HUES48 (cell line): ENCODE results near the gene GNB1L.

Experiments used
- H3K27ac ChIP-seq: one replicate; pipeline ENCODE4 v1.7.0; 2013; ENCODE audit warnings: low read depth, low read length, inconsistent platforms
- H3K27me3 ChIP-seq: 2 replicates; pipeline ENCODE4 v1.6.1; 2013; ENCODE audit warnings: mild to moderate bottlenecking, low read length; ENCODE audit not compliant: control insufficient read depth, insufficient read depth
- H3K36me3 ChIP-seq: 2 replicates; pipeline ENCODE4 v1.6.1; 2013; ENCODE audit warnings: low read length; ENCODE audit not compliant: control insufficient read depth, insufficient read depth
- H3K4me1 ChIP-seq: 2 replicates; pipeline ENCODE4 v1.6.1; 2013; ENCODE audit warnings: mild to moderate bottlenecking, low read length; ENCODE audit not compliant: control insufficient read depth, insufficient read depth
- H3K4me3 ChIP-seq: 2 replicates; pipeline ENCODE4 v1.5.1; 2013; ENCODE audit warnings: mild to moderate bottlenecking, low read depth, low read length
- H3K9ac ChIP-seq: 2 replicates; pipeline ENCODE4 v1.6.1; 2013; ENCODE audit warnings: mild to moderate bottlenecking, low read depth, low read length, moderate library complexity
- H3K9me3 ChIP-seq: 2 replicates; pipeline ENCODE4 v1.6.1; 2013; ENCODE audit warnings: low read length; ENCODE audit not compliant: control insufficient read depth, insufficient read depth

The GNB1L gene

GRCh38 chr22:19868333-19868732 lies 13.7 kb upstream of the GNB1L start:
- Histone ChIP-seq H3K9ac (no peak overlapping the region), H3K9me3 (no peaks in the 10 kb centered on the region), H3K36me3 (no peaks in the 10 kb centered on the region), H3K27ac (no peak overlapping the region), H3K4me3 (no peak overlapping the region), H3K27me3 (no peaks in the 10 kb centered on the region), H3K4me1 (no peaks in the 10 kb centered on the region)

GRCh38 chr22:19867617-19868016 lies 12.9 kb upstream of the GNB1L start:
- Histone ChIP-seq H3K9me3 (no peaks in the 10 kb centered on the region), H3K4me3 (no peak overlapping the region), H3K27ac (no peak overlapping the region), H3K4me1 (no peaks in the 10 kb centered on the region), H3K27me3 (no peaks in the 10 kb centered on the region), H3K36me3 (no peaks in the 10 kb centered on the region), H3K9ac (no peak overlapping the region)

DNA sequence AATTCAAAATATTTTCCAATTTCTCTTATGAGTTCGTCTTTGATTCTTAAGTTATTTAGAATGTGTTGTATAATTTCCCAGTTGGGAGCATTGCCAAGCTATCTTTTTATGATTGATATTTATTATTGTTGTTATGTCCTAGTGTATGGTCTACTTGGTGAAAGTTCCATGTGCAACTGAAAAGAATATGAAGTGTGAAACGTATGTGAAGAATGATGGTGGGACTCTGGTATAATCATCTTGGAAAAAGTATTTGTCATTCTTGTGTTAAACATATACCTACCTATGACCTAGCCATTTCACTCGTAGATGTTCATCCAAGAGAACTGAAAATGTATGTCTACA lies 12.0 kb upstream of the GNB1L start:
- Histone ChIP-seq H3K4me3 (no peak overlapping the region), H3K9me3 (no peaks in the 10 kb centered on the region)

GRCh38 chr22:19865141-19865829 lies 10.6 kb upstream of the GNB1L start:
- H3K27ac ChIP-seq = no peak overlapping the region
- no peaks in the 10 kb centered on the region for H3K4me1 ChIP-seq
- H3K4me3 ChIP-seq = no peak overlapping the region
- H3K9me3 ChIP-seq = no peaks in the 10 kb centered on the region
- H3K9ac ChIP-seq = no peak overlapping the region
- no peaks in the 10 kb centered on the region for H3K36me3 ChIP-seq
- H3K27me3 ChIP-seq = no peaks in the 10 kb centered on the region

More for the DNA sequence above, 12.0 kb upstream of the GNB1L start:
- H3K4me1 ChIP-seq = no peaks in the 10 kb centered on the region
- H3K36me3 ChIP-seq = no peaks in the 10 kb centered on the region
- no peak overlapping the region for H3K9ac ChIP-seq
- H3K27me3 ChIP-seq = no peaks in the 10 kb centered on the region
- no peak overlapping the region for H3K27ac ChIP-seq

GRCh38 chr22:19864538-19865106 lies 9.9 kb upstream of the GNB1L start:
- Histone ChIP-seq H3K27ac (no peak overlapping the region), H3K4me1 (no peaks in the 10 kb centered on the region), H3K9ac (no peak overlapping the region), H3K9me3 (no peaks in the 10 kb centered on the region), H3K36me3 (no peaks in the 10 kb centered on the region), H3K4me3 (no peak overlapping the region), H3K27me3 (no peaks in the 10 kb centered on the region)

- H3K36me3 ChIP-seq = no peaks in the 10 kb centered on the region
- no peak overlapping the region for H3K27ac ChIP-seq
- no peaks in the 10 kb centered on the region for H3K4me1 ChIP-seq
- no peaks in the 10 kb centered on the region for H3K27me3 ChIP-seq
- no peaks in the 10 kb centered on the region for H3K9me3 ChIP-seq
- no peak overlapping the region for H3K9ac ChIP-seq
- no peak overlapping the region for H3K4me3 ChIP-seq
These were observed 8.9 kb upstream of the GNB1L start for GRCh38 chr22:19863571-19863970.

DNA sequence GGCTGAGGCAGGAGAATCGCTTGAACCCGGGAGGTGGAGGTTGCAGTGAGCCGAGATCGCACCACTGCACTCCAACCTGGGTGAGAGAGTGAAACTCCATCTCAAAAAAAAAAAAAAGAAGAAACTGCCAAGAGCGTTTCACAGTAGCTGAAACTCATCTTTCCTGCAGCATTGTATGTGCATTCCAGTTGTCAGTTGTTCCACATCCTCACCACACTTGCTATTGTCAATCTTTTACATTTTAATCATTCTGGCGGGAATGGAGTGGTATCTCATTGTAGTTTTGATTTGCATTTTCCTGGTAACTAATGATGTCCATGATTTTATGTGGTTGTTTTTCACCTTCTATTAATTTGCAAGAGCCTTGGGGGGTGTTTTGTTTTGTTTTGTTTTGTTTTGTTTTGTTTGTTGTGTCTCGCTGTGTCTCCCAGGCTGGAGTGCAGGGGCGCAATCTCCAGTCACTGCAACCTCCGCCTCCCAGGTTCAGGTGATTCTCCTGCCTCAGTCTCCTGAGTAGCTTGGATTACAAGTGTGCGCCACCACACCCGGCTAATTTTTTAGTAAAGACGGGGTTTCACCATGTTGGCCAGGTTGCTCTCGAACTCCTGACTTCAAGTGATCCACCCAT lies 8.1 kb upstream of the GNB1L start:
- no peak overlapping the region for H3K4me3 ChIP-seq

DNA sequence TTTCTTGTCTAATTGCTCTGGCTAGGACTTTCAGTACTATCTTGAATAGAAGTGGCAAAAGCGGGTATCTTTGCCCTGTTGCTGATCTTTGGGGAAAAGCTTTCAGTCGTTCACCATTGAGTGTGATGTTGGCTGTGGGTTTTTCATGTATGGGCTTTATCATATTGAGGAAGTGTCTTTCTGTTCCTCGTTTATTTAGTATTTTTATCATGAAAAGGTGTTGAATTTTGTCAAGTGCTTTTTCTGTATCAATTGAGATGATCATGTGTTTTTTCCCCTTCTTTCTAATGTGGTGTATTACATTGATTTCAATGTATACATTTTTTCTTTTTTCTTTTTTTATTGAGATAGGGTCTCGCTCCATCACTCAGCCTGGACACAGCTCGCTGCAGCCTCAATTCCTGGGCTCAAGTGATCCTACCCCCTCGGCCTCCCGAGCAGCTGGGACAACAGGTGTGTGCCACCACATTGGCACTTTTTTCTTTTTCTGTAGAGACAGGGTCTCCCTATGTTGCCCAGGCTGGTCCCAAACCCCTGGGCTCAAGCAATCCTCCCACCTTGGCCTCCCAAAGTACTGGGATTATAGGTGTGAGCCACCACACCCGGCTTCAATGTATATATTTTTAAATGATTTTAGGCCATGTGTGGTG lies 5.3 kb upstream of the GNB1L start:
- Histone ChIP-seq H3K27me3 (no peaks in the 10 kb centered on the region), H3K27ac (no peak overlapping the region), H3K9me3 (no peaks in the 10 kb centered on the region), H3K9ac (no peak overlapping the region), H3K4me1 (peaks cover 7% of the 10 kb centered on the region; the same call in 1 of the 2 replicates), H3K4me3 (no peak overlapping the region), H3K36me3 (no peaks in the 10 kb centered on the region)

More for the DNA sequence above, 8.1 kb upstream of the GNB1L start:
- H3K9me3 ChIP-seq = no peaks in the 10 kb centered on the region
- no peak overlapping the region for H3K9ac ChIP-seq
- no peaks in the 10 kb centered on the region for H3K4me1 ChIP-seq
- no peaks in the 10 kb centered on the region for H3K36me3 ChIP-seq
- H3K27ac ChIP-seq = no peak overlapping the region
- no peaks in the 10 kb centered on the region for H3K27me3 ChIP-seq

- peaks cover 15% of the 10 kb centered on the region for H3K4me1 ChIP-seq
- H3K27ac ChIP-seq = no peak overlapping the region
- no peaks in the 10 kb centered on the region for H3K27me3 ChIP-seq
- peaks cover 4% of the 10 kb centered on the region; the same call in 1 of the 2 replicates for H3K36me3 ChIP-seq
- H3K9me3 ChIP-seq = no peaks in the 10 kb centered on the region
- H3K9ac ChIP-seq = no peak overlapping the region
- no peak overlapping the region for H3K4me3 ChIP-seq
These were observed 2.7 kb upstream of the GNB1L start for GRCh38 chr22:19857382-19857781.

- H3K36me3 ChIP-seq = peaks cover 20% of the 10 kb centered on the region
- H3K27ac ChIP-seq = peak overlapping the region; percentile 75
- peak overlapping the region; percentile 95 for H3K4me3 ChIP-seq
- H3K27me3 ChIP-seq = no peaks in the 10 kb centered on the region
- peak overlapping the region; percentile 76; the same call in 1 of the 2 replicates for H3K9ac ChIP-seq
- no peaks in the 10 kb centered on the region for H3K9me3 ChIP-seq
- H3K4me1 ChIP-seq = peaks cover 15% of the 10 kb centered on the region
These were observed 1.1 kb upstream of the GNB1L start for GRCh38 chr22:19855504-19856409.
